K562 (cell line): Measurements from ENCODE around the gene JSRP1. TPM values are rescaled to one million over a fixed set of nuclear protein-coding genes. Genes with fewer than 3 reads are reported as not detected.

Experiments
- BACH1 ChIP-seq: fragments of 200-800 bp; sonication (Bioruptor generic); IDR thresholded peaks from 2 replicates; pipeline ENCODE4 v1.6.1; 2016; ENCODE audit warnings: missing genetic modification characterization, missing compliant biosample characterization
- CREBBP ChIP-seq: IDR thresholded peaks from one replicate; pipeline ENCODE4 v1.6.1; 2012; ENCODE audit warnings: low read depth, mild to moderate bottlenecking, control low read depth, inconsistent platforms, low read length
- CSDE1 ChIP-seq, 2 experiments: fragments of 450-650 bp; IDR thresholded peaks; 2 replicates each; pipeline ENCODE4 v1.6.1; 2016; ENCODE audit warnings: mild to moderate bottlenecking in 1 of 2
- CXXC5 ChIP-seq: fragments of 250-450 bp; sonication (Bioruptor Pico); IDR thresholded peaks from 2 replicates; pipeline ENCODE4 v1.8.0; 2022; ENCODE audit warnings: inconsistent platforms, mild to moderate bottlenecking, moderate library complexity
- E2F6 ChIP-seq, 2 experiments: IDR thresholded peaks; 2 replicates each; pipeline ENCODE4 v1.6.1; 2011; ENCODE audit warnings: borderline replicate concordance in 1 of 2, control low read depth in 1 of 2, low read depth in 1 of 2, low read length in 1 of 2, mild to moderate bottlenecking in 1 of 2, mixed read lengths in 1 of 2, moderate library complexity in 1 of 2; ENCODE audit not compliant: insufficient read depth in 1 of 2, insufficient read length in 1 of 2, poor library complexity in 1 of 2, severe bottlenecking in 1 of 2; ENCODE audit errors: extremely low read depth in 1 of 2
- MIER1 ChIP-seq: fragments of 450-650 bp; IDR thresholded peaks from 2 replicates; pipeline ENCODE4 v1.6.1; 2016; ENCODE audit warnings: antibody characterized with exemption, mild to moderate bottlenecking, low read depth
- MXD1 ChIP-seq: fragments of 250-450 bp; sonication (Bioruptor Pico); IDR thresholded peaks from 2 replicates; pipeline ENCODE4 v1.8.0; 2021; ENCODE audit warnings: borderline replicate concordance, mild to moderate bottlenecking, moderate library complexity; ENCODE audit not compliant: poor library complexity, severe bottlenecking
- RREB1 ChIP-seq: fragments of 250-450 bp; sonication (Bioruptor Pico); IDR thresholded peaks from 2 replicates; pipeline ENCODE4 v1.4.0; 2020
- SMARCA4 ChIP-seq: fragments of 450-650 bp; IDR thresholded peaks from 2 replicates; pipeline ENCODE4 v1.6.1; 2016
- TAF9B ChIP-seq: fragments of 450-650 bp; IDR thresholded peaks from 2 replicates; pipeline ENCODE4 v1.6.1; 2018; ENCODE audit warnings: mild to moderate bottlenecking; ENCODE audit not compliant: partially characterized antibody
- XRCC5 ChIP-seq: fragments of 200-400 bp; formaldehyde crosslinking; IDR thresholded peaks from 2 replicates; pipeline ENCODE4 v1.6.1; 2017; ENCODE audit warnings: low read depth, mild to moderate bottlenecking, low read length
- ZNF133 ChIP-seq: fragments of 250-450 bp; sonication (Bioruptor Pico); IDR thresholded peaks from 2 replicates; pipeline ENCODE4 v1.4.0; 2020; ENCODE audit warnings: mild to moderate bottlenecking
- ZNF280B ChIP-seq: fragments of 250-450 bp; sonication (Bioruptor Pico); IDR thresholded peaks from 2 replicates; pipeline ENCODE4 v1.5.1; 2021; ENCODE audit warnings: mild to moderate bottlenecking
- polyA plus RNA-seq, 8 experiments: library from polyadenylated mRNA; depleted of rRNA in 4 of 8; stranded (reverse) in 5 of 8; unstranded in 3 of 8; fragments of >200 nt; fragmentation: Nextera tagmentation in 2 of 8; fragmentation: Illumina TruSeq in 1 of 8; extraction: Ambion mirVana in 2 of 8; extraction: Trizol in 1 of 8; gene quantifications; 2 replicates each; pipeline versions ENCODE4 v1.2.1 to v1.2.3, GENCODE V29; 2011 to 2014; ENCODE audit warnings: inconsistent platforms in 1 of 8, missing spikeins in 1 of 8
- total RNA-seq, 7 experiments: library from RNA; depleted of rRNA in 6 of 7; stranded (reverse); fragments of >200 nt in 6 of 7; fragmentation: Illumina TruSeq in 2 of 7; extraction: Trizol in 2 of 7; gene quantifications; 2 replicates each; pipeline versions ENCODE4 v1.2.1 to v1.2.3, GENCODE V29; 2011 to 2021; ENCODE audit warnings: low replicate concordance in 1 of 7
- TF ChIP-seq, protein P1 (sequence below): fragments of 450-650 bp; IDR thresholded peaks from 2 replicates; pipeline ENCODE4 v1.6.1; 2018; ENCODE audit warnings: mild to moderate bottlenecking, low read depth; ENCODE audit not compliant: partially characterized antibody
- TF ChIP-seq, protein P2 (sequence below), 2 experiments: fragments of 250-450 bp in 1 of 2; fragments of 450-650 bp in 1 of 2; sonication (Bioruptor Pico) in 1 of 2; IDR thresholded peaks; 2 replicates each; pipeline versions ENCODE4 v1.6.1 to v1.8.0; 2016 to 2021; ENCODE audit warnings: mild to moderate bottlenecking in 2 of 2, moderate library complexity in 2 of 2, missing compliant biosample characterization in 1 of 2, missing genetic modification characterization in 1 of 2

Gene JSRP1
- total and polyA plus RNA-seq, 9 of the 15 experiments (the other 6 are each of a cell fraction or from before 2014, with no cell fraction given) = 0.08 to 1.2 (median 0.51) TPM; not detected in 4

DNA sequence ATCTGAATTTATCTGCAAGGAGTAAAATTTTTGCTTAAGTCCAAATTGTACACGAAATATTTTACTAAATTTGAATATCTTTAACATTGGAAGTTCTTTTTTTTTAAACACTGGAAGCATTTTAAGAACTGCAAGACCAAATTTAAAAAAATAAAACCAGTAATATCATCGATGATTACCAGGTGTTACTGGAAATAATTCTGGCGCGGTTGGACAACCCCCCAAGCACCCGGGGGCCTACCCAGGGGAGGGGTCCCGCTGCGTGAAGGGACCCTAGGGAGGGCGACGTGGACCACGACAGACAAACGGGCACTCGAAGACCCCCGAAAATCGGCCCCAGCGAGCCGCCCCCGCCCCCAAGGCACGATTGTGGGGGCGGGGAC is 12.6 kb upstream of the JSRP1 start (continued):
- TF ChIP-seq MXD1 (CRISPR knock-in tag) (no peak), RREB1 (CRISPR knock-in tag) (no peak), SMARCA4 (0 out of 2 replicates have a peak, but pooled peaks have one; percentile 24), BACH1 (0 out of 2 replicates have a peak, but pooled peaks have one; percentile 76), CSDE1 (IDR thresholded peaks at IDR 0.05) (no peak), MIER1 (no peak), E2F6 (IDR thresholded peaks at IDR 0.05; ENCODE audit: borderline replicate concordance in 1 of 2, extremely low read depth in 1 of 2, insufficient read depth in 1 of 2, insufficient read length in 1 of 2, low read depth in 1 of 2, low read length in 1 of 2, poor library complexity in 1 of 2, severe bottlenecking in 1 of 2) (no peak), ZNF280B (CRISPR knock-in tag) (no peak), CXXC5 (CRISPR knock-in tag) (no peak), CREBBP (no peak), ZNF133 (no peak), XRCC5 (no peak), TAF9B (no peak)
- TF ChIP-seq, protein P1, sequence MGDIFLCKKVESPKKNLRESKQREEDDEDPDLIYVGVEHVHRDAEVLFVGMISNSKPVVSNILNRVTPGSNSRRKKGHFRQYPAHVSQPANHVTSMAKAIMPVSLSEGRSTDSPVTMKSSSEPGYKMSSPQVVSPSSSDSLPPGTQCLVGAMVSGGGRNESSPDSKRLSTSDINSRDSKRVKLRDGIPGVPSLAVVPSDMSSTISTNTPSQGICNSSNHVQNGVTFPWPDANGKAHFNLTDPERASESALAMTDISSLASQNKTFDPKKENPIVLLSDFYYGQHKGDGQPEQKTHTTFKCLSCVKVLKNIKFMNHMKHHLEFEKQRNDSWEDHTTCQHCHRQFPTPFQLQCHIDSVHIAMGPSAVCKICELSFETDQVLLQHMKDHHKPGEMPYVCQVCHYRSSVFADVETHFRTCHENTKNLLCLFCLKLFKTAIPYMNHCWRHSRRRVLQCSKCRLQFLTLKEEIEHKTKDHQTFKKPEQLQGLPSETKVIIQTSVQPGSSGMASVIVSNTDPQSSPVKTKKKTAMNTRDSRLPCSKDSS = no peak
- TF ChIP-seq, protein P2, sequence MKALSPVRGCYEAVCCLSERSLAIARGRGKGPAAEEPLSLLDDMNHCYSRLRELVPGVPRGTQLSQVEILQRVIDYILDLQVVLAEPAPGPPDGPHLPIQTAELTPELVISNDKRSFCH (CRISPR knock-in tag; IDR thresholded peaks at IDR 0.05) = no peak
- TF ChIP-seq, protein P2 (tag; IDR thresholded peaks at IDR 0.05) = no peak
